Astrocyte (in vitro differentiated cells and primary cell): ENCODE data around the gene KRTAP19-7. TPM values are rescaled to one million over a fixed set of nuclear protein-coding genes. Genes with fewer than 3 reads are reported as not detected.

ENCODE experiments used
- DNase-seq: peaks from one replicate; pipeline ENCODE4 v3.0.0-alpha.2; 2010; ENCODE audit warnings: low read depth
- FAIRE-seq: peaks from 2 replicates; lab custom pipeline; 2011; peaks lifted over from hg19 to GRCh38; lab: Jason Lieb, UNC
- H2AFZ ChIP-seq: 2 replicates; pipeline ENCODE4 v1.6.0; 2012; ENCODE audit warnings: low read depth, low read length, inconsistent platforms
- H3K27ac ChIP-seq: 2 replicates; pipeline ENCODE4 v1.5.1; 2011; ENCODE audit warnings: low read depth, low read length, inconsistent platforms
- H3K27me3 ChIP-seq: 2 replicates; pipeline ENCODE4 v1.6.0; 2011; ENCODE audit warnings: low read length, inconsistent platforms; ENCODE audit not compliant: insufficient read depth
- H3K36me3 ChIP-seq: 2 replicates; pipeline ENCODE4 v1.5.1; 2011; ENCODE audit warnings: low read length, inconsistent platforms; ENCODE audit not compliant: insufficient read depth
- H3K4me1 ChIP-seq: 2 replicates; pipeline ENCODE4 v1.5.1; 2011; ENCODE audit warnings: low read length, inconsistent platforms; ENCODE audit not compliant: insufficient read depth
- H3K4me2 ChIP-seq: 2 replicates; pipeline ENCODE4 v1.6.0; 2012; ENCODE audit warnings: low read length, inconsistent platforms
- H3K4me3 ChIP-seq: 2 replicates; pipeline ENCODE4 v1.5.1; 2011; ENCODE audit warnings: low read depth, mild to moderate bottlenecking, low read length, inconsistent platforms; ENCODE audit not compliant: insufficient read depth
- H3K79me2 ChIP-seq: 2 replicates; pipeline ENCODE4 v1.6.0; 2012; ENCODE audit warnings: mild to moderate bottlenecking, low read length, inconsistent platforms; ENCODE audit not compliant: insufficient read depth
- H3K9ac ChIP-seq: 2 replicates; pipeline ENCODE4 v1.6.0; 2012; ENCODE audit warnings: mild to moderate bottlenecking, low read length, inconsistent platforms
- H3K9me3 ChIP-seq: 2 replicates; pipeline ENCODE4 v1.5.1; 2012; ENCODE audit warnings: low read depth, mild to moderate bottlenecking, low read length, inconsistent platforms; ENCODE audit not compliant: insufficient read depth
- H4K20me1 ChIP-seq: 2 replicates; pipeline ENCODE4 v1.6.0; 2012; ENCODE audit warnings: low read length, inconsistent platforms; ENCODE audit not compliant: insufficient read depth
- H3K27ac Mint-ChIP-seq: one replicate; pipeline ENCODE4 v1.8.0; 2021; ENCODE audit warnings: mild to moderate bottlenecking, mixed read lengths; ENCODE audit not compliant: unreplicated experiment
- H3K27me3 Mint-ChIP-seq: one replicate; pipeline ENCODE4 v1.8.0; 2021; ENCODE audit warnings: low read depth, mixed read lengths; ENCODE audit not compliant: unreplicated experiment
- H3K36me3 Mint-ChIP-seq: one replicate; pipeline ENCODE4 v1.8.0; 2021; ENCODE audit warnings: low read depth, mixed read lengths; ENCODE audit not compliant: unreplicated experiment
- H3K4me1 Mint-ChIP-seq: one replicate; pipeline ENCODE4 v1.8.0; 2021; ENCODE audit warnings: low read depth, mixed read lengths; ENCODE audit not compliant: unreplicated experiment
- H3K4me3 Mint-ChIP-seq: one replicate; pipeline ENCODE4 v1.8.0; 2021; ENCODE audit warnings: mild to moderate bottlenecking, moderate library complexity, mixed read lengths; ENCODE audit not compliant: unreplicated experiment
- H3K9me3 Mint-ChIP-seq: one replicate; pipeline ENCODE4 v1.8.0; 2021; ENCODE audit warnings: mild to moderate bottlenecking, mixed read lengths; ENCODE audit not compliant: unreplicated experiment
- CTCF ChIP-seq: IDR thresholded peaks from 2 replicates; pipeline ENCODE4 v1.5.1; 2011; ENCODE audit warnings: low read depth, mild to moderate bottlenecking, inconsistent platforms, low read length, moderate library complexity; ENCODE audit not compliant: insufficient read depth
- EZH2 ChIP-seq: IDR thresholded peaks from 2 replicates; pipeline ENCODE4 v1.6.1; 2012; ENCODE audit warnings: mild to moderate bottlenecking, low read length, inconsistent platforms; ENCODE audit not compliant: insufficient read depth
- total RNA-seq: library from RNA; stranded (reverse); gene quantifications from 2 replicates; pipeline ENCODE4 v1.2.1, GENCODE V29; 2021

Gene KRTAP19-7
- total RNA-seq, 1 donor from 2014 or later: not detected

GRCh38 chr21:30563072-30563471 lies 2.0 kb upstream of the KRTAP19-7 start:
- no peak overlapping the region for H3K4me3 Mint-ChIP-seq
- DNase-seq: no peak
- no peak overlapping the region for H3K27ac ChIP-seq
- no peak overlapping the region for H3K4me3 ChIP-seq
- H3K9ac ChIP-seq: no peak overlapping the region
- H3K4me2 ChIP-seq: no peak overlapping the region
- no peak for FAIRE-seq
- TF ChIP-seq CTCF (no peak), EZH2 (no peak)
- peak overlapping the region; percentile 84 for H3K27ac Mint-ChIP-seq
- H3K9me3 Mint-ChIP-seq: no peaks in the 10 kb centered on the region
- H3K36me3 Mint-ChIP-seq: no peaks in the 10 kb centered on the region
- H4K20me1 ChIP-seq: no peaks in the 10 kb centered on the region
- H3K27me3 ChIP-seq: no peaks in the 10 kb centered on the region
- H3K79me2 ChIP-seq: no peaks in the 10 kb centered on the region
- no peaks in the 10 kb centered on the region for H3K9me3 ChIP-seq
- no peaks in the 10 kb centered on the region for H3K4me1 Mint-ChIP-seq
- H2AFZ ChIP-seq: no peak overlapping the region
- no peaks in the 10 kb centered on the region for H3K27me3 Mint-ChIP-seq
- H3K36me3 ChIP-seq: no peaks in the 10 kb centered on the region
- no peaks in the 10 kb centered on the region for H3K4me1 ChIP-seq

GRCh38 chr21:30561957-30562356 lies 843 bp upstream of the KRTAP19-7 start:
- Histone ChIP-seq H3K36me3 (no peaks in the 10 kb centered on the region), H3K79me2 (no peaks in the 10 kb centered on the region), H4K20me1 (no peaks in the 10 kb centered on the region), H3K4me1 (no peaks in the 10 kb centered on the region), H3K9me3 (no peaks in the 10 kb centered on the region), H3K4me2 (no peak overlapping the region), H3K9ac (no peak overlapping the region), H2AFZ (no peak overlapping the region), H3K27me3 (no peaks in the 10 kb centered on the region), H3K27ac (no peak overlapping the region), H3K4me3 (no peak overlapping the region)
- no peaks in the 10 kb centered on the region for H3K27me3 Mint-ChIP-seq
- TF ChIP-seq CTCF (no peak), EZH2 (no peak)
- DNase-seq: no peak
- no peak for FAIRE-seq
- H3K9me3 Mint-ChIP-seq: no peaks in the 10 kb centered on the region
- no peaks in the 10 kb centered on the region for H3K4me1 Mint-ChIP-seq
- no peak overlapping the region for H3K27ac Mint-ChIP-seq
- no peak overlapping the region for H3K4me3 Mint-ChIP-seq
- H3K36me3 Mint-ChIP-seq: no peaks in the 10 kb centered on the region

- FAIRE-seq (no peak), DNase-seq (no peak)
- H3K9me3 ChIP-seq: no peaks in the 10 kb centered on the region
- Mint-ChIP-seq H3K9me3 (peaks cover 2% of the 10 kb centered on the region), H3K27me3 (no peaks in the 10 kb centered on the region), H3K4me3 (no peak overlapping the region), H3K36me3 (no peaks in the 10 kb centered on the region), H3K27ac (no peak overlapping the region), H3K4me1 (no peaks in the 10 kb centered on the region)
- no peaks in the 10 kb centered on the region for H3K27me3 ChIP-seq
- no peak for TF ChIP-seq CTCF
- no peaks in the 10 kb centered on the region for H3K4me1 ChIP-seq
- no peak overlapping the region for H3K4me3 ChIP-seq
- no peaks in the 10 kb centered on the region for H3K36me3 ChIP-seq
- no peaks in the 10 kb centered on the region for H4K20me1 ChIP-seq
- H3K79me2 ChIP-seq: no peaks in the 10 kb centered on the region
- H2AFZ ChIP-seq: no peak overlapping the region
- no peak overlapping the region for H3K9ac ChIP-seq
- H3K27ac ChIP-seq: no peak overlapping the region
- no peak overlapping the region for H3K4me2 ChIP-seq
These were observed 6.0 kb downstream of the KRTAP19-7 start for GRCh38 chr21:30555095-30555494.
